Heart left ventricle (tissue), 16 donors: Measurements from ENCODE around the gene ARHGEF33. TPM values are rescaled to one million over a fixed set of nuclear protein-coding genes. Genes with fewer than 3 reads are reported as not detected.

ENCODE experiments used
- ATAC-seq, 4 donors: fragments of 200-7000 bp; cut with Tn5 transposase; one replicate each; pipeline ENCODE4 v1.9.1; 2020 to 2022; ENCODE audit warnings: moderate library complexity in 4 of 4, mild to moderate bottlenecking in 3 of 4, moderate number of reproducible peaks in 1 of 4
- DNase-seq, 5 donors: peaks; one replicate each; pipeline ENCODE4 v3.0.0-alpha.2; 2020
- H3K27ac ChIP-seq, 12 donors: fragments of 200-600 bp; sonication (generic) in 4 of 12; one replicate each; pipeline versions ENCODE4 v1.5.0 to v1.8.0; 2016 to 2022; ENCODE audit warnings: mild to moderate bottlenecking in 2 of 12
- H3K27me3 ChIP-seq, 9 donors: fragments of 200-600 bp; sonication (generic) in 2 of 9; one replicate each; pipeline versions ENCODE4 v1.5.1 to v1.8.0; 2016 to 2022; ENCODE audit warnings: mild to moderate bottlenecking in 3 of 9
- H3K36me3 ChIP-seq, 9 donors: fragments of 200-600 bp; sonication (generic) in 2 of 9; one replicate each; pipeline versions ENCODE4 v1.5.0 to v1.8.0; 2018 to 2022; ENCODE audit warnings: mild to moderate bottlenecking in 2 of 9
- H3K4me1 ChIP-seq, 12 donors: fragments of 200-600 bp; sonication (generic) in 4 of 12; one replicate each; pipeline versions ENCODE4 v1.5.0 to v1.8.0; 2016 to 2022; ENCODE audit warnings: mild to moderate bottlenecking in 3 of 12
- H3K4me3 ChIP-seq, 12 donors: fragments of 200-600 bp; sonication (generic) in 4 of 12; one replicate each; pipeline versions ENCODE4 v1.5.0 to v1.8.0; 2017 to 2022; ENCODE audit warnings: mild to moderate bottlenecking in 9 of 12, moderate library complexity in 4 of 12
- H3K9me3 ChIP-seq, 12 donors: fragments of 200-600 bp; sonication (generic) in 4 of 12; one replicate each; pipeline versions ENCODE4 v1.5.0 to v1.8.0; 2016 to 2022; ENCODE audit warnings: mild to moderate bottlenecking in 1 of 12
- CTCF ChIP-seq, 12 donors: fragments of 200-600 bp; sonication (generic) in 4 of 12; IDR thresholded peaks; one replicate each; pipeline versions ENCODE4 v1.5.0 to v1.8.0; 2018 to 2022; ENCODE audit warnings: antibody characterized with exemption in 12 of 12, mild to moderate bottlenecking in 5 of 12
- POLR2A ChIP-seq, 2 donors: fragments of 450-650 bp; IDR thresholded peaks; one replicate each; pipeline ENCODE4 v1.6.1; 2017; ENCODE audit warnings: antibody characterized with exemption in 2 of 2, mild to moderate bottlenecking in 2 of 2, moderate library complexity in 2 of 2
- WGBS, 4 donors: extraction: QIAGEN DNeasy Blood & Tissue Kit in 2 of 4; methylation state at CpG; one replicate each; pipeline versions ENCODE4 v1.1.5 to v1.1.7; 2013 to 2018; 5-methylcytosine and 5-hydroxymethylcytosine counted together
- intact Hi-C, 10 donors: fragments of 100-400 bp; cut with DNase I; formaldehyde crosslinking; loops; one replicate each; pipeline versions ENCODE4 v1.11.1 to v1.14.2; 2022
- polyA plus RNA-seq, 2 donors: library from polyadenylated mRNA; stranded (reverse); fragments of 200-250 nt; gene quantifications; one replicate each; pipeline ENCODE4 v1.2.3, GENCODE V29; 2013
- total RNA-seq, 9 donors: library from RNA; depleted of rRNA in 2 of 9; stranded (reverse); fragments of >200 nt in 2 of 9; fragmentation: NEBNext Ultra II Directional in 3 of 9; extraction: Animal tissue kit (Norgen Biotek cat#: 25700) in 3 of 9; gene quantifications; one replicate each; pipeline versions ENCODE4 v1.1.0 to v1.2.4, GENCODE V29; 2016 to 2023
- donor health status: ischemic (EF 13 %, LVEDD 7.1; RV severe dilation, severe dysfunction).
- donor health status: healthy with polysubstance abuse.
- donor health status: DM: no; HTN: yes; CAD: no.
- donor health status: DM: no; HTN: no; CAD: no.
- donor health status: ischemic (EF 25% LVEDD 6.9; RV normal size, moderate dysfunction).
- donor health status: ischemic (EF 25% LVEDD 5.7; RV mildly dilated, moderate dysfunction).
- donor health status: healthy.
- donor health status: DM: yes; HTN: yes; CAD: no.
- donor health status: ischemic (EF 35%, LVEDD 5.7; RV mildly dilated, moderate dysfunction).
- donor health status: nonischemic (EF 11% LVEDD 7.7; RV severe dilation, severe dysfunction).
- donor health status: DM: yes; HTN: yes; CAD: no.
- donor health status: PGD.
- donor health status: ischemic (EF 29% LVEDD 5.4; RV normal size, mild dysfunction).
- donor health status: nonischemic (EF 23%, LVEDD 6.1; RV moderate dilation, normal function).

ARHGEF33 gene
- total and polyA plus RNA-seq, 11 donors, result 0.18 to 2.5 (median 0.31) TPM; not detected in 1

GRCh38 chr2:38922389-38922788 lies 32.7 kb downstream of the ARHGEF33 start:
- Histone ChIP-seq H3K9me3 (no peaks in the 10 kb centered on the region), H3K27me3 (no peaks in the 10 kb centered on the region), H3K27ac (no peak overlapping the region), H3K4me1 (peaks cover 0 to 3% (median 0%) of the 10 kb centered on the region in 12 donors), H3K4me3 (no peak overlapping the region), H3K36me3 (no peaks in the 10 kb centered on the region)
- no peak for DNase-seq
- 89 to 96% (median 92%) methylated on average over 4 of the region's 4 CpGs for WGBS, 4 donors
- ATAC-seq, result no peak
- intact Hi-C loops, result no loop called here
- no peak for TF ChIP-seq CTCF (IDR thresholded peaks at IDR 0.05)
- no peak for TF ChIP-seq POLR2A (IDR thresholded peaks at IDR 0.05)

DNA sequence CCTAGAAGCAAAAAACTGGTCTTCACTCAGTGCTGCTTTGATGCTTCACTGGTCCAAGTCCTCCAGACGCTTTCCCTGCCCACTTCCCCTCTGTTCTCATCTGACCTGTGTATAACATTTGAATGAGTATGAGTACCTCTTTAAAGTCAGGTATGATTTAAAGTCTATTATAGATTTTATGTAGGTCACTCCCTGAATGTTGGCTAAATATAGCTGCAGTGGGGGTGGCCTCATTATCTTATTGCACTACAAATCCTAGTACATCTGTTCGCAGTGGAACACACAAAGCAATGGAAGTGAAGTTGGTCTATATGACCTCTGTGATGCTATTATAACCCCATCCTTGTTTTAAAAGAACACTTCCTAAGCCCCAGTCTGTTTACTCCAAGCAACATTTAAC lies 33.2 kb downstream of the ARHGEF33 start:
- peak in 3 of 4 donors; percentile 37 to 62 (median 46) for ATAC-seq
- DNase-seq, result no peak
- 65 to 79% (median 72%) methylated on average over 2 of the region's 2 CpGs for whole genome bisulfite sequencing, 4 donors
- intact Hi-C loops, result no loop called here
- Histone ChIP-seq H3K27ac (no peak overlapping the region), H3K4me1 (peaks cover 0 to 3% (median 0%) of the 10 kb centered on the region in 12 donors), H3K27me3 (no peaks in the 10 kb centered on the region), H3K9me3 (no peaks in the 10 kb centered on the region), H3K36me3 (no peaks in the 10 kb centered on the region), H3K4me3 (no peak overlapping the region)
- TF ChIP-seq POLR2A (IDR thresholded peaks at IDR 0.05) (no peak), CTCF (IDR thresholded peaks at IDR 0.05) (no peak)

GRCh38 chr2:38925982-38926381 lies 36.3 kb downstream of the ARHGEF33 start:
- Histone ChIP-seq H3K27ac (no peak overlapping the region), H3K4me1 (peaks cover 0 to 3% (median 0%) of the 10 kb centered on the region in 12 donors), H3K36me3 (no peaks in the 10 kb centered on the region), H3K4me3 (no peak overlapping the region), H3K9me3 (no peaks in the 10 kb centered on the region), H3K27me3 (no peaks in the 10 kb centered on the region)
- DNase-seq (no peak), ATAC-seq (no peak)
- no peak for TF ChIP-seq CTCF (IDR thresholded peaks at IDR 0.05)
- no peak for TF ChIP-seq POLR2A (IDR thresholded peaks at IDR 0.05)
- intact Hi-C loops, result no loop called here
- WGBS, 4 donors, result 64 to 79% (median 72%) methylated on average over 9 of the region's 9 CpGs

DNA sequence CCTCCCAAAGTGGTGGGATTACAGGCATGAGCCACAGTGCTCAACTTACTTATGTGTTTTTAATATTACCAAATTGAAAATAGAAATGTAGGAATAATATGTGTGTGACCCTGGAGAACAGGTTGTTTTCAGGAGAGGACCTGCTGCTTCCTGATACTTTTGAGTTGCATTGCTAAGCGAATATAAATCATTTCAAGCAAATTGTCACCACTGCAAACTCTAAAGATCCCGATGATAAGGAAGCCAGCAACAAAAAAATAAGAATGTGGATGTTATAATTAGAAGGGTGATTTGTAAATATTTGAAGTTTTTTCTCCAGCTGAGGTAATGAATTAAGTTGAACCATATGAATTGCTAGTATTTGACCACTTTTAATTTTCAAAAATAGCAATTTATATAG lies 40.9 kb downstream of the ARHGEF33 start:
- Histone ChIP-seq H3K27ac (no peak overlapping the region), H3K27me3 (no peaks in the 10 kb centered on the region), H3K36me3 (no peaks in the 10 kb centered on the region), H3K4me3 (no peak overlapping the region), H3K9me3 (no peaks in the 10 kb centered on the region), H3K4me1 (peaks cover 0 to 6% (median 0%) of the 10 kb centered on the region in 12 donors)
- 89 to 96% (median 94%) methylated on average over 2 of the region's 2 CpGs for WGBS, 4 donors
- intact Hi-C loops, result no loop called here
- DNase-seq (no peak), ATAC-seq (no peak)
- TF ChIP-seq CTCF (IDR thresholded peaks at IDR 0.05), result no peak
- no peak for TF ChIP-seq POLR2A (IDR thresholded peaks at IDR 0.05)
